K562 (cell line): Measurements from ENCODE around the gene ABHD8. TPM values are rescaled to one million over a fixed set of nuclear protein-coding genes. Genes with fewer than 3 reads are reported as not detected.

Experiments
- ATAC-seq: fragments of 200-7000 bp; cut with Tn5 transposase; 3 replicates; pipeline ENCODE4 v1.9.1; 2020; ENCODE audit warnings: moderate library complexity
- BruUV-seq: library from RNA; stranded (reverse); fragments of 400-500 nt; replicated peaks from 2 replicates; lab custom pipeline; 2021; lab: Mats Ljungman, UMichigan
- CTCF ChIA-PET: fragments of 300-600 bp; formaldehyde crosslinking; extraction: SDS; loops from one replicate; lab custom pipeline; 2021; ENCODE audit warnings: low intra/inter-chr PET ratio; lab: Yijun Ruan, JAX
- POLR2A ChIA-PET: fragments of 300-600, 350-650 bp; sonication (Branson Sonifier 250); formaldehyde crosslinking; extraction: SDS; loops from one replicate; lab custom pipeline; 2021; ENCODE audit warnings: antibody characterized with exemption, inconsistent platforms; lab: Yijun Ruan, JAX
- DNase-seq, 4 experiments: peaks; one replicate each; pipeline versions ENCODE4 v3.0.0 to v3.0.0-alpha.2; 2011 to 2018; ENCODE audit warnings: low spot score in 3 of 4, mixed read lengths in 3 of 4; ENCODE audit errors: extremely low read depth in 1 of 4
- FAIRE-seq: peaks from 2 replicates; lab custom pipeline; 2011; peaks lifted over from hg19 to GRCh38; lab: Jason Lieb, UNC
- H2AFZ ChIP-seq: 2 replicates; pipeline ENCODE4 v1.6.0; 2011; ENCODE audit warnings: low read depth, low read length, control low read depth, inconsistent platforms
- H3K27ac ChIP-seq: fragments of 200-600 bp; 3 replicates; pipeline ENCODE4 v1.8.0; 2011; ENCODE audit warnings: low read depth, mild to moderate bottlenecking, control low read depth, inconsistent platforms, low read length, moderate library complexity, mixed read lengths; ENCODE audit errors: extremely low read depth
- H3K27me3 ChIP-seq, 2 experiments: fragments of 300-600 bp in 1 of 2; 2 replicates in 1 of 2; 3 replicates in 1 of 2; pipeline versions ENCODE4 v1.6.0 to v1.8.0; 2011; ENCODE audit warnings: inconsistent platforms in 2 of 2, low read length in 2 of 2, mild to moderate bottlenecking in 1 of 2, mixed read lengths in 1 of 2, moderate library complexity in 1 of 2; ENCODE audit not compliant: control insufficient read depth in 2 of 2, insufficient read depth in 2 of 2
- H3K36me3 ChIP-seq: fragments of 300-600 bp; 3 replicates; pipeline ENCODE4 v1.8.0; 2011; ENCODE audit warnings: mild to moderate bottlenecking, low read length, inconsistent platforms; ENCODE audit not compliant: control insufficient read depth, insufficient read depth
- H3K4me1 ChIP-seq, 2 experiments: fragments of 200-600 bp in 1 of 2; replicated peaks in 1 of 2; 2 replicates in 1 of 2; 3 replicates in 1 of 2; pipeline versions ENCODE4 v1.5.1 to v1.8.0; 2011; ENCODE audit warnings: inconsistent platforms in 2 of 2, low read length in 2 of 2, mild to moderate bottlenecking in 1 of 2, mixed read lengths in 1 of 2, moderate library complexity in 1 of 2; ENCODE audit not compliant: control insufficient read depth in 2 of 2, insufficient read depth in 2 of 2
- H3K4me2 ChIP-seq: 2 replicates; pipeline ENCODE4 v1.6.1; 2011; ENCODE audit warnings: low read length, control low read depth, inconsistent platforms, mixed read lengths; ENCODE audit not compliant: insufficient read depth
- H3K4me3 ChIP-seq: fragments of 200-600 bp; sonication (generic), shearing (Covaris generic); 2 replicates; pipeline ENCODE4 v1.5.1; 2016; ENCODE audit warnings: control low read depth, inconsistent platforms
- H3K79me2 ChIP-seq: fragments of 200-600 bp; 3 replicates; pipeline ENCODE4 v1.8.0; 2011; ENCODE audit warnings: low read length, inconsistent platforms; ENCODE audit not compliant: control insufficient read depth, insufficient read depth
- H3K9ac ChIP-seq, 2 experiments: 2 replicates each; pipeline versions ENCODE4 v1.6.0 to v1.6.1; 2011; ENCODE audit warnings: low read depth in 2 of 2, low read length in 2 of 2, control low read depth in 1 of 2, inconsistent platforms in 1 of 2, mild to moderate bottlenecking in 1 of 2, mixed read lengths in 1 of 2; ENCODE audit not compliant: insufficient read depth in 1 of 2
- H3K9me1 ChIP-seq: one replicate; pipeline ENCODE4 v1.6.0; 2011; ENCODE audit warnings: inconsistent platforms, mild to moderate bottlenecking, low read length, moderate library complexity; ENCODE audit not compliant: control insufficient read depth, insufficient read depth
- H3K9me3 ChIP-seq: replicated peaks from 2 replicates; pipeline ENCODE4 v1.5.1; 2011; ENCODE audit warnings: low read depth, low read length, inconsistent platforms; ENCODE audit not compliant: control insufficient read depth, insufficient read depth
- H4K20me1 ChIP-seq: replicated peaks from 2 replicates; pipeline ENCODE4 v1.6.1; 2011; ENCODE audit warnings: low read length, inconsistent platforms, mixed read lengths; ENCODE audit not compliant: control insufficient read depth, insufficient read depth
- MAX ChIP-seq: sonication (generic); formaldehyde crosslinking; IDR thresholded peaks from 2 replicates; pipeline ENCODE4 v1.9.0; 2022; ENCODE audit warnings: mild to moderate bottlenecking, missing genetic modification reagents
- PYGO2 ChIP-seq: fragments of 450-650 bp; IDR thresholded peaks from 2 replicates; pipeline ENCODE4 v1.6.1; 2016; ENCODE audit warnings: mild to moderate bottlenecking, missing genetic modification characterization, moderate library complexity, missing compliant biosample characterization
- RBM15 ChIP-seq: fragments of 200-400 bp; formaldehyde crosslinking; IDR thresholded peaks from 2 replicates; pipeline ENCODE4 v1.6.1; 2018; ENCODE audit warnings: mild to moderate bottlenecking, low read length, moderate library complexity; ENCODE audit not compliant: insufficient read depth
- SMAD1 ChIP-seq: fragments of 150-350 bp; IDR thresholded peaks from 2 replicates; pipeline ENCODE4 v1.6.1; 2014; ENCODE audit warnings: low read length, low read depth; ENCODE audit not compliant: partially characterized antibody
- TGIF2 ChIP-seq: sonication (generic); formaldehyde crosslinking; IDR thresholded peaks from 2 replicates; pipeline ENCODE4 v1.8.1; 2022; ENCODE audit warnings: mild to moderate bottlenecking, missing genetic modification reagents, moderate library complexity
- ZNF407 ChIP-seq: fragments of 450-650 bp; IDR thresholded peaks from 2 replicates; pipeline ENCODE4 v1.6.1; 2016; ENCODE audit warnings: low read depth
- ZNF717 ChIP-seq: fragments of 250-450 bp; sonication (Bioruptor Pico); IDR thresholded peaks from 2 replicates; pipeline ENCODE4 v1.5.0; 2021
- WGBS: fragments of 100-300 bp; shearing (Covaris generic); methylation state at CpG from one replicate; pipeline ENCODE4 v1.1.6; 2016; ENCODE audit warnings: low coverage, mixed read lengths; ENCODE audit not compliant: insufficient coverage; ENCODE audit errors: missing lambda C conversion rate; 5-methylcytosine and 5-hydroxymethylcytosine counted together
- in situ Hi-C: fragments of 300-500 bp; cut with MboI; formaldehyde crosslinking; loops from 4 replicates; pipeline ENCODE4 v1.15.0; 2018; ENCODE audit warnings: inconsistent platforms, mixed read lengths
- intact Hi-C: fragments of 100-400 bp; cut with micrococcal nuclease; formaldehyde crosslinking; loops from 2 replicates; pipeline ENCODE4 v1.14.2; 2022
- polyA plus RNA-seq, 8 experiments: library from polyadenylated mRNA; depleted of rRNA in 4 of 8; stranded (reverse) in 5 of 8; unstranded in 3 of 8; fragments of >200 nt; fragmentation: Nextera tagmentation in 2 of 8; fragmentation: Illumina TruSeq in 1 of 8; extraction: Ambion mirVana in 2 of 8; extraction: Trizol in 1 of 8; gene quantifications; 2 replicates each; pipeline versions ENCODE4 v1.2.1 to v1.2.3, GENCODE V29; 2011 to 2014; ENCODE audit warnings: inconsistent platforms in 1 of 8, missing spikeins in 1 of 8
- total RNA-seq, 7 experiments: library from RNA; depleted of rRNA in 6 of 7; stranded (reverse); fragments of >200 nt in 6 of 7; fragmentation: Illumina TruSeq in 2 of 7; extraction: Trizol in 2 of 7; gene quantifications; 2 replicates each; pipeline versions ENCODE4 v1.2.1 to v1.2.3, GENCODE V29; 2011 to 2021; ENCODE audit warnings: low replicate concordance in 1 of 7
- TF ChIP-seq, protein P1 (sequence below): fragments of 450-650 bp; IDR thresholded peaks from 2 replicates; pipeline ENCODE4 v1.6.1; 2018; ENCODE audit warnings: mild to moderate bottlenecking, low read depth; ENCODE audit not compliant: partially characterized antibody

The ABHD8 gene
- total and polyA plus RNA-seq, 9 of the 15 experiments (the other 6 are each of a cell fraction or from before 2014, with no cell fraction given) = 0.04 to 6.6 (median 2.0) TPM; not detected in 1

- intact Hi-C loops = loop anchor here (1.0 kb wide), 1 partner anchor 10 kb away; no protein-coding TSS in a partner anchor
- in situ Hi-C loops = no loop called here
- 63% methylated on average over 12 of the region's 12 CpGs for WGBS
- Histone ChIP-seq H3K79me2 (peaks cover 34% of the 10 kb centered on the region), H2AFZ (peak overlapping the region; percentile 88; the same call in 1 of the 2 replicates), H3K9ac (peak overlapping the region; percentile 20 to 55; a peak in 2 of 4 replicates), H3K27ac (no peak overlapping the region), H3K27me3 (no peaks in the 10 kb centered on the region), H3K9me3 (no peaks in the 10 kb centered on the region), H3K36me3 (peaks cover 14% of the 10 kb centered on the region), H3K4me1 (peaks cover 26 to 67% of the 10 kb centered on the region in 2 experiments; a peak in 4 of 5 replicates), H3K4me2 (no peak overlapping the region), H3K9me1 (no peaks in the 10 kb centered on the region), H4K20me1 (no peaks in the 10 kb centered on the region), H3K4me3 (no peak overlapping the region)
- ChIA-PET POLR2A (interaction anchor here (0.6 to 1.6 kb wide), 6 partner anchors 10 to 1656 kb away, joined by 3 to 6 read pairs (median 4); partner anchors contain the start of gene BABAM1), CTCF (interaction anchor here (0.6 to 1.1 kb wide), 3 partner anchors 30 to 86 kb away, joined by 3 read pairs; partner anchors contain the start of gene ANO8)
- DNase-seq (no peak), ATAC-seq (no peak), FAIRE-seq (no peak)
- BruUV-seq = no TSS peak
- TF ChIP-seq RBM15 (no peak), TGIF2 (CRISPR knock-in tag) (no peak), MAX (no peak), ZNF407 (0 out of 2 replicates have a peak, but pooled peaks have one; percentile 30), SMAD1 (no peak), ZNF717 (CRISPR knock-in tag) (no peak), PYGO2 (tag) (no peak)
- TF ChIP-seq, protein P1, sequence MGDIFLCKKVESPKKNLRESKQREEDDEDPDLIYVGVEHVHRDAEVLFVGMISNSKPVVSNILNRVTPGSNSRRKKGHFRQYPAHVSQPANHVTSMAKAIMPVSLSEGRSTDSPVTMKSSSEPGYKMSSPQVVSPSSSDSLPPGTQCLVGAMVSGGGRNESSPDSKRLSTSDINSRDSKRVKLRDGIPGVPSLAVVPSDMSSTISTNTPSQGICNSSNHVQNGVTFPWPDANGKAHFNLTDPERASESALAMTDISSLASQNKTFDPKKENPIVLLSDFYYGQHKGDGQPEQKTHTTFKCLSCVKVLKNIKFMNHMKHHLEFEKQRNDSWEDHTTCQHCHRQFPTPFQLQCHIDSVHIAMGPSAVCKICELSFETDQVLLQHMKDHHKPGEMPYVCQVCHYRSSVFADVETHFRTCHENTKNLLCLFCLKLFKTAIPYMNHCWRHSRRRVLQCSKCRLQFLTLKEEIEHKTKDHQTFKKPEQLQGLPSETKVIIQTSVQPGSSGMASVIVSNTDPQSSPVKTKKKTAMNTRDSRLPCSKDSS = no peak
Observed at GRCh38 chr19:17304386-17305215, 1.4 kb upstream of the ABHD8 start.
